K562 (cell line): ENCODE measurements around the gene ATP5F1D. TPM values are rescaled to one million over a fixed set of nuclear protein-coding genes. Genes with fewer than 3 reads are reported as not detected.

Experiments used
- CBX3 ChIP-seq, 2 experiments: IDR thresholded peaks; 1 replicate in 1 of 2; 2 replicates in 1 of 2; pipeline ENCODE4 v1.6.1; 2012; ENCODE audit warnings: inconsistent platforms in 2 of 2, low read length in 2 of 2, borderline replicate concordance in 1 of 2, control low read depth in 1 of 2
- CREB3L1 ChIP-seq: fragments of 450-650 bp; IDR thresholded peaks from 2 replicates; pipeline ENCODE4 v1.6.1; 2014; ENCODE audit warnings: low read depth, mild to moderate bottlenecking, moderate library complexity, borderline replicate concordance
- CTCFL ChIP-seq: IDR thresholded peaks from 2 replicates; pipeline ENCODE4 v1.6.1; 2011; ENCODE audit warnings: borderline replicate concordance, low read depth, mild to moderate bottlenecking, moderate library complexity, low read length; ENCODE audit not compliant: insufficient read depth, poor library complexity, severe bottlenecking
- EGR1 ChIP-seq: fragments of 450-650 bp; conservative IDR thresholded peaks from 2 replicates; pipeline ENCODE4 v1.6.1; 2017; ENCODE audit warnings: mild to moderate bottlenecking
- GATAD2B ChIP-seq: fragments of 450-650 bp; IDR thresholded peaks from 2 replicates; pipeline ENCODE4 v1.6.1; 2017; ENCODE audit warnings: mild to moderate bottlenecking, borderline replicate concordance
- HBP1 ChIP-seq: fragments of 450-650 bp; formaldehyde crosslinking; IDR thresholded peaks from 2 replicates; pipeline ENCODE4 v1.4.0; 2022; ENCODE audit warnings: missing genetic modification characterization
- HINFP ChIP-seq: fragments of 450-650 bp; conservative IDR thresholded peaks from 2 replicates; pipeline ENCODE4 v1.6.1; 2016; ENCODE audit warnings: missing genetic modification characterization, low read depth, mild to moderate bottlenecking, control low read depth, missing compliant biosample characterization
- MCM5 ChIP-seq: fragments of 450-650 bp; IDR thresholded peaks from 2 replicates; pipeline ENCODE4 v1.6.1; 2016; ENCODE audit warnings: low read depth
- MIER1 ChIP-seq: fragments of 450-650 bp; IDR thresholded peaks from 2 replicates; pipeline ENCODE4 v1.6.1; 2016; ENCODE audit warnings: antibody characterized with exemption, mild to moderate bottlenecking, low read depth
- PTBP1 ChIP-seq: fragments of 200-400 bp; formaldehyde crosslinking; IDR thresholded peaks from 2 replicates; pipeline ENCODE4 v1.6.1; 2017; ENCODE audit warnings: low read depth, low read length
- RBM14 ChIP-seq: fragments of 200-400 bp; formaldehyde crosslinking; IDR thresholded peaks from 2 replicates; pipeline ENCODE4 v1.6.1; 2018; ENCODE audit warnings: low read depth, mild to moderate bottlenecking, low read length, moderate library complexity, borderline replicate concordance; ENCODE audit not compliant: insufficient read depth
- TEAD4 ChIP-seq, 2 experiments: sonication (generic) in 1 of 2; formaldehyde crosslinking in 1 of 2; IDR thresholded peaks; 2 replicates each; pipeline versions ENCODE4 v1.6.1 to v1.8.0; 2012 to 2022; ENCODE audit warnings: borderline replicate concordance in 1 of 2, inconsistent platforms in 1 of 2, low read length in 1 of 2, mild to moderate bottlenecking in 1 of 2, missing genetic modification reagents in 1 of 2
- THRA ChIP-seq: fragments of 450-650 bp; IDR thresholded peaks from 2 replicates; pipeline ENCODE4 v1.6.1; 2017; ENCODE audit warnings: mild to moderate bottlenecking, moderate library complexity
- THRB ChIP-seq: fragments of 450-650 bp; formaldehyde crosslinking; conservative IDR thresholded peaks from 2 replicates; pipeline ENCODE4 v1.4.0; 2022; ENCODE audit warnings: mild to moderate bottlenecking, missing genetic modification characterization
- ZNF253 ChIP-seq: fragments of 250-450 bp; sonication (Bioruptor Pico); conservative IDR thresholded peaks from 2 replicates; pipeline ENCODE4 v1.6.1; 2021; ENCODE audit warnings: mild to moderate bottlenecking
- ZNF507 ChIP-seq: conservative IDR thresholded peaks from 2 replicates; pipeline ENCODE4 v1.6.1; 2017; ENCODE audit warnings: missing genetic modification characterization, missing compliant biosample characterization
- polyA plus RNA-seq, 8 experiments: library from polyadenylated mRNA; depleted of rRNA in 4 of 8; stranded (reverse) in 5 of 8; unstranded in 3 of 8; fragments of >200 nt; fragmentation: Nextera tagmentation in 2 of 8; fragmentation: Illumina TruSeq in 1 of 8; extraction: Ambion mirVana in 2 of 8; extraction: Trizol in 1 of 8; gene quantifications; 2 replicates each; pipeline versions ENCODE4 v1.2.1 to v1.2.3, GENCODE V29; 2011 to 2014; ENCODE audit warnings: inconsistent platforms in 1 of 8, missing spikeins in 1 of 8
- total RNA-seq, 7 experiments: library from RNA; depleted of rRNA in 6 of 7; stranded (reverse); fragments of >200 nt in 6 of 7; fragmentation: Illumina TruSeq in 2 of 7; extraction: Trizol in 2 of 7; gene quantifications; 2 replicates each; pipeline versions ENCODE4 v1.2.1 to v1.2.3, GENCODE V29; 2011 to 2021; ENCODE audit warnings: low replicate concordance in 1 of 7

Gene ATP5F1D
- total and polyA plus RNA-seq, 9 of the 15 experiments (the other 6 are each of a cell fraction or from before 2014, with no cell fraction given), result 3.9 to 409 (median 36.8) TPM

- TF ChIP-seq THRB (CRISPR knock-in tag), result no peak
- no peak for TF ChIP-seq THRA
- 0 out of 2 replicates have a peak, but pooled peaks have one; percentile 3 for TF ChIP-seq HBP1 (CRISPR knock-in tag)
- TF ChIP-seq EGR1, result no peak
- TF ChIP-seq ZNF253, result no peak
- no peak for TF ChIP-seq CREB3L1
- no peak for TF ChIP-seq GATAD2B
- no peak for TF ChIP-seq MCM5
- TF ChIP-seq MIER1, result no peak
- TF ChIP-seq CTCFL, result no peak
- no peak for TF ChIP-seq HINFP (tag)
- TF ChIP-seq TEAD4 (IDR thresholded peaks at IDR 0.05; ENCODE audit: low read length), result no peak
- no peak for TF ChIP-seq TEAD4 (CRISPR knock-in tag; IDR thresholded peaks at IDR 0.05; ENCODE audit: borderline replicate concordance)
- peak; percentile 1; the same call in 1 of the 2 replicates for TF ChIP-seq RBM14
- TF ChIP-seq ZNF507 (tag), result no peak
- peak; percentile 21; the same call in 1 of the 2 replicates for TF ChIP-seq PTBP1
- TF ChIP-seq CBX3 (IDR thresholded peaks at IDR 0.05; ENCODE audit: borderline replicate concordance in 1 of 2, low read length in 2 of 2), result peak in 1 of 2 experiments; percentile 1; a peak in 1 of 3 replicates
Observed at GRCh38 chr19:1274081-1274851, 32.7 kb downstream of the ATP5F1D start (continued).
